Activated T-helper 1 cell treated with Interleukin-2 at 50 U/mL for 16 hours (primary cell): Measurements from ENCODE around the gene SCG5.

Source experiments
- DNase-seq: peaks from one replicate; pipeline ENCODE4 v3.0.0-alpha.2; 2020; ENCODE audit warnings: low read depth

SCG5 gene

DNA sequence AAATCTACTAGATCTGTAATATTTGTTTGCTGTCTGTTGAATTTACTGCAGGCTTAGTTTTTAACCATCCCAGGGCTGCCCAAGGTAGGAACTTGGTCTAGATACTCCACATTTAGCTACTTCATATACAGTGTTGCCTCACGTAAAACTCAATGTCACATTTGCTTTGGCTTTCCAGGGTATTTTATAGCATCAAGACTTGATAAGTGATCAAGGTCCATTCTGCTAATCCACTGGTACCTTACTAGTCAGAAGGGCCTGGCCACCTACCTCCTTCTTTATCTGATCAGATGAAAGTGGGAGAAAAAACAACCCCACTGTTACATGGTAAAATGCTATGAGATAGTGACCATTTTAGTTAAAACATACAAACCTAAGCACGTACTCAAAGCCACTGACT, 50.8 kb downstream of the SCG5 start:
- no peak for DNase-seq

DNA sequence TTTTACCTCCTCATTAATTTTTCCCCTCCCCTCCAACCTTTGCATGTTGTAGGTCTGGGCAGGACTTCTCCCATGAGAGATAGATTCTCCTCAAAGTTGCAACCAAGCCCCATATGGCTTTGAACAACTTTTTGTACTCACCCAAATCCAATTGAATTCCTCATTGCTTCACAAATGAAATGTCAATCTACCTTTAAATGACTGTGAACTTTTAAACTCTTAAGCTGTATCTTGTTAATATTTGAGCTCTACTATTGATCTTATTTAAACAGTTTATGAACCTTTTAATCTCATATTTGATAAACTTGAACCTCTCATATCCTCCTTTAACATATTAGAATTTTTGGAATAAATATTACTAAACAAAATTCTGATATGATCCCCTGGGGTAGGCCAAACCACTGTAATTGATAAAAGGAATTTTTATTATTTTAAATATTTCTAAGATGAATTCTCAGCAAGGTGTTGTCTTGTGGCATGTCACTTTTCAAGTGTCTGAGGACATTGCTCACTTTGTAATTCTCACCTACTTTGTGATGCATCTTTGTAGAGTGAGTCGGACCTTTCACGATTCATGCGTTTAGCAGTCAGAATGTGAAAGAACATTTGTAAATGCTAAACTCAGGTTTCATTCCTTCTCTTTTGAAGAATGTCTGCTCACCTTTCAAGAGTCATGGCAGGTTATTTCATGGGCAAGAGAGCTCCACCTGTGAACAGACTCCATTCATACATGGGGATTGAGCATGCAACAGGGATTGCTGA, 52.9 kb downstream of the SCG5 start:
- no peak for DNase-seq

DNA sequence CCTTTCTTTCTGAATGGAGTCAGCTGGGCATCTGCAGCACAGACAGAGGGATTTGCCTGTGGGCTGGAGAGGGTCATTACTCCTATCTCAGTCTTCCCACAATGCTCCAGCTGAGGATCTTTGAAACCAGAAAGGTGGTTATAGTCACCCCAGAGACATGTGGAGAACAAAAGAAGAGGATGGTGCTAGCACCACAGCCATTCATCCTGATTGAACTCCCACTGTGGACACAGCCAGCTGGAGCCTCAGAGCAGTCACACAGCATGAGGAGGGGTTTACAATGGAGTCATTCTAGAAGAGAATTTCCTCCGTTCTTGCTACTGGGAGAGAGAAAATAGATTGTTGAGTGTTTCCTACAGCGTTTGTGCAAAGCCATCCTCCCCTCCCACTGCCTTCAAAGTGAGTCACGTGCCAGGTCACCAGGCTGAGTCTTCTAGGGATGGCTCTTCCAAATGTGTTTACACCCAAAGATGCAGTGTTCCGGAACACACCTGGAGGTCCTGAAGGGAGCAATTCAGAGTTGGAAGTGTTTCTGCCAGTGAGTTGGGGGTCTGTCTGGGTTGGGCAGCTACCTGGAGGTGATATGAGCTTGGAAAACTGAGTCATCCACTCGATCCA, 57.4 kb downstream of the SCG5 start:
- DNase-seq = no peak

GRCh38 chr15:32700501-32701150, 59.1 kb downstream of the SCG5 start:
- DNase-seq = no peak

DNA sequence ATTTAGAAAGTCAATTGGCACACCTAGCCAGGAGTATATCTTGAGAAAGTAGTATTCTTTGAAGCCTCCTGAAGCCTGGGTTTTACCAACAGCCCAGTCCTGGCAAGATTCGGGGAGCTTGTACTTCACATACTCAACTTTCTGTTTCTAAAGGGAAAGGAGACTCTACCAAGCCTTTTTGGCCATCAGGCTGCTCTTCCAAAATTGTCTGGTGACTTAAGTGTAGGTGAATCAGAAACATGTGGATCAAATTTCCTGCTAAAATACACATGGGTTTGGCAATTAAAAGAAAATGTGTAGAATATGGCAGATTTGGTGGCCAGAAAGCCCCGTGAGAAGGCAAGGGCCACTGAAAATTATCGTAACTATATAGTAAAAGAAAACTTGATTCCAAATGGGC, 60.4 kb downstream of the SCG5 start:
- DNase-seq = no peak

- DNase-seq = no peak
These were observed 63.0 kb downstream of the SCG5 start for GRCh38 chr15:32704395-32704981.

GRCh38 chr15:32705446-32705845, 63.9 kb downstream of the SCG5 start:
- no peak for DNase-seq

GRCh38 chr15:32706704-32707103, 65.2 kb downstream of the SCG5 start:
- no peak for DNase-seq

DNA sequence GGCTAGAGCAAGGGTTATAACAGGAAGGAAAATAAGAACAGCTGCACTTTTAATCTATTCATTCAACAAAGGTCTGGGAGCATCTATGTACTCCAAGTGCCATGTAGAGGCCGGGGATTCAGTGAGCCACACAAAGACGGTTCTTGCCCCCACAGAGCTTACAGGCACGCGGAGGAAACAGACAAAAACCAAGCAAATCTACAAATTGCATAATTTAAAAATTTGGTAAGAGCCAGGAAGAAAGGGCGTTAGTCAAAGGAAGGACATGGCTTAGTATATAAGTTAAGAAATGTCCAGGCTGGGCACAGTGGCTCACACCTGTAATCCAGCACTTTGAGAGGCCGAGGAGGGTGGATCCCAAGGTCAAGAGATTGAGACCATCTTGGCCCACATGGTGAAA, 65.9 kb downstream of the SCG5 start:
- DNase-seq = no peak

GRCh38 chr15:32709295-32710033, 68.0 kb downstream of the SCG5 start:
- no peak for DNase-seq

GRCh38 chr15:32715276-32715675, 73.8 kb downstream of the SCG5 start:
- DNase-seq = no peak

- no peak for DNase-seq
These were observed 74.9 kb downstream of the SCG5 start for GRCh38 chr15:32716216-32716914.

- DNase-seq = no peak
These were observed 75.5 kb downstream of the SCG5 start for GRCh38 chr15:32716915-32717425.

DNA sequence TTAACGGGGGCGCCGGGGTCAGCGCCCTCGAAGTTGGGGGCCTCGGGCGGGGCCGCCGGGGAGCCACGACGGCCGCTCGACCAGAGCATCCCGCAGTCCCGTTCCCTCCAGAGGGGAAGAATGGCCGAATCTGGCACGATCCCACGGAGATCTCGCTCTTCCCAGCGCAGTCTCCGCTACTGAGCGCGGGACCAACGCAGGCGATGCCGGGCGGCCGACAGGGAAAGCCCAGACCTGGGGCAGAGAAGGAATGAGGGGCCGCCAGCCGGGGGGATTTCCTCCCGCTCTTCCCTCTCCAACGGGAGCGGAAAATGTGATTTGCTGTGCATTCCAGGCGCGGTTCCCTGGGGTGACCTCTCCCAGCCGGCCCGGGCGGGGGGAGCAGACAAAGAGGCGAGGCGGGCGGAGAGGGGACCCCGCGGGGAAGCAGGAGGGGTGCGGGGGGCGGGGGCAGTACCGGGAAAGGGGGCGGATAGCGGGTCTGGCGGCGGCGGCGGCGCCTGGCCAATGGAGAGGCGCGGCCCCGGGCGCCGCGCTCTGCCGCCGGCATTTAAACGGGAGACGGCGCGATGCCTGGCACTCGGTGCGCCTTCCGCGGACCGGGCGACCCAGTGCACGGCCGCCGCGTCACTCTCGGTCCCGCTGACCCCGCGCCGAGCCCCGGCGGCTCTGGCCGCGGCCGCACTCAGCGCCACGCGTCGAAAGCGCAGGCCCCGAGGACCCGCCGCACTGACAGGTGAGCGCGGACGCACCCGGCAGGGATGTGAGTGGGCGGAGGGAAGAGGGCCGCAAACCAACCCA, 76.1 kb downstream of the SCG5 start, which contains the start of gene GREM1:
Gene GREM1, plus strand, starts transcription at position 579 of the 801 bp plus-strand sequence. CDS start 12,687 bp downstream, outside the sequence.
- DNase-seq = no peak

DNA sequence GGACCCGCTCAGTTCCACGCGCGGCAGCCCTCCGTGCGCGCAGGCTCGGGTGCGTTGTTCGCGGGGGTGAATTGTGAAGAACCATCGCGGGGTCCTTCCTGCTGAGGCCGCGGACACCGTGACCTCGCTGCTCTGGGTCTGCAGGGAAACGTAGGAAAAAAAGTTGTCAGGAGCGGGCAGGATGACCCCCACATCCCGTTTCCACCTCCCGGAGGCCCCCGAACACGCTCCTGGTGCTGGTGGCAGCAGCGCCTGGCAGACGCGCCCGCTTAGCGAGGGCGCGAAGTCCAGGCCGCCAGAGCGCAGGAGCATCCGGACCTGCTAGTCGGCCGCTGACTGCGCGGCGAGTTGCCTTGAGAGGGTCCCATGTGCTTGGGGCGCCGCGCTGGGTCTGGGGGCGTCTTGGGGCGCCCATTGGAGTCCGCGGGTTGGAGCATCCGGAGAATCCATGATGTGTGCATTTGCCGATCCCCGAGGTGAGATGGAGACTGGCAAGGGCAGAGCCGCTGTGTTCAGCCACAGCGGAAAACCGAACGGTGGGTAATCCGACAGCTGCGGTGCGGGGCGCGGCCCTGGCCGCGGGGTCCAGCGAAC, 76.8 kb downstream of the SCG5 start:
- no peak for DNase-seq

DNA sequence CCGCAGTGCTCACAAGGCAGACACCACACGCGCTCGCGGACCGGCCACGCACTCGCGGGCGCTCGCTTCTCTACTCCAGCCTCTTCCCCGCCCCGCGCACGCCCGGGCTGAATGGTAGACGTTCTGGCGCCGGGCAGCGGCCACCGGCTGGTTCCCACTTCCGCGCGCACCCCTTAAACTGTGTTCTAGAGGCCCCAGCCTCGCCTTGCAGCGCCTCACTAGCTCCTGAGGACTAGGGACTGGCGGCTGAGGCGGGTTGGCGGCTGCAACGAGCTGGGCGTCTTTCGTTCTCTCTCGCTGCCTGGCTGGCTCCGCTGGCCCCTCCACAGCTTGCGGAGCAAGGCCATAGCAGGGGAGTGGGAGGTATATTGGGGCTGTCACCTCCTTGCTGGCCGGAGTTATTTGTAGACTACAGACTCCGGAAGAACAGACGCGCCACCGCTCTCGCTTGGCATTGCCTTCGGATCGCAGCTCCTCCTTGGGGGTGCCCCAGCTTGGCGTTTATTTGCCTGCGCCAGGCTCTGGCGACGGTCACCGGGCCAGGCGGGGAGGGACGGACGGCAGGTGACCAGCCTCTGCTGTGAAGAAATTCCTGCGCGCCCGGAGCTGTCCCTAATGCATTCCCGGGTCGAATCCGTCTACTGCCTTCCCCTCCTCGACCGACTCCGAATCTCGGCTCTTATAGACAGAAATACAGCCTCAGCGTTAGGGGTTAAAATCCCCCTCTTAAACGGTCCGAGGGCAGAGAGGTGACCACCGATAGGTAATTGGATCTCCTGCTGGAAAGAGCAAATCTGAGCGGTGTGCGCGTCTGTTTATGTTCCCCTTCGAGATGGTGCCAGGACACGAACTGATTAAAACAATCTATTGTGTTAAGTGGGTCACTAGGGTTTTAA, 77.6 kb downstream of the SCG5 start:
- no peak for DNase-seq

- no peak for DNase-seq
These were observed 80.1 kb downstream of the SCG5 start for GRCh38 chr15:32721596-32721995.

GRCh38 chr15:32722136-32722535, 80.6 kb downstream of the SCG5 start:
- DNase-seq = no peak
